ENCODE data around the gene SMIM44.

SMIM44 gene

DNA sequence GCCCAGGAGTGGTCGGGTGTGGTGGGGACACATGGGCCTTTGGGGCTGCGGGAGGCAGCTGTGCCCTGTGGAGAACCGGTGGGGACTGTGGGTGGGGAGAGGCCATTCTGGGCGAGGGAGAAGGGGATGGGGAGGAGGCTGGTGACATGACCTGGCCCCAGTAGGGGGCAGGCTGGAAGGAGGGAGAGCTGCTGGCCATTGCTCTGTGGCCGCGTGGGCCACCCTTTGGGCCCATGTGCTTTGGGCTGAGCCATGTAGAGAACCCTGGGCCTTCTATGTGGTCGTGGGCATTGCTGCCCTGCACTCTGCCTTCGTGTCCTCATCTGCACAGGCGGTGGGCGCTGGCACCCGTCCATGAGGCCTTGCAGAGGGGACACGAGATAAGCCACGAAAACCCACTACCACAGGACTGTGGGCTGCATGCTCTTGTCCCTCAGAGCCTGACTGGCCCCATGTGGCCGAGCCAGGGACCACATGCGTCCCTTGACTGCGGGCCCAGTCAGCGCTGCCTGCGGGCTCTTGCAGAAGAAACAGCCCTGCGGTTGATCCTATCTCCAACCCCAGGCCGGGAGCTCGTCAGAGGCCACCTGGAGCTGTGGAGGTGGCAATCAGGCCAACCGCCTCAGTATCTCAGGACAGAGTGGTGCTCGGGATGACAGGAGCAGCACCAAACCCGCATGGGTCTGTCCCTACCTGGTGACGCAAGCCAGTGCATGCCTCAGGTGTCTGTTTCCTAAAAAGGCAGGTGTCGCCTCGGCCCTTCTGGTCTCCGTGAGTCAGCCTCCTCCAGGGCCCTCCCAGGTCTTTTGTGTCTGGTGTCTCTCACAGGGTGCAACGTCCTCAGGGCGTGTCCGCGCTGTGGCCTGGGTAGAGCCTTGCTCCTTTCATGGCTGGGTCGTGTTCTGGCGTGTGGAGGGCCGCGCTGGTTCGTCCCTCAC lies 37.2 kb upstream of the SMIM44 start:
- Histone ChIP-seq H3K27me3 (no peaks in the 10 kb centered on the region), H3K4me3 (no peak overlapping the region), H3K36me3 (peaks cover 19 to 63% (median 31%) of the 10 kb centered on the region in 3 donors), H3K27ac (no peak overlapping the region), H3K4me1 (peaks cover 0 to 19% (median 5%) of the 10 kb centered on the region in 4 donors), H3K9me3 (no peaks in the 10 kb centered on the region)
- no peak for DNase-seq
- TF ChIP-seq, protein P1, sequence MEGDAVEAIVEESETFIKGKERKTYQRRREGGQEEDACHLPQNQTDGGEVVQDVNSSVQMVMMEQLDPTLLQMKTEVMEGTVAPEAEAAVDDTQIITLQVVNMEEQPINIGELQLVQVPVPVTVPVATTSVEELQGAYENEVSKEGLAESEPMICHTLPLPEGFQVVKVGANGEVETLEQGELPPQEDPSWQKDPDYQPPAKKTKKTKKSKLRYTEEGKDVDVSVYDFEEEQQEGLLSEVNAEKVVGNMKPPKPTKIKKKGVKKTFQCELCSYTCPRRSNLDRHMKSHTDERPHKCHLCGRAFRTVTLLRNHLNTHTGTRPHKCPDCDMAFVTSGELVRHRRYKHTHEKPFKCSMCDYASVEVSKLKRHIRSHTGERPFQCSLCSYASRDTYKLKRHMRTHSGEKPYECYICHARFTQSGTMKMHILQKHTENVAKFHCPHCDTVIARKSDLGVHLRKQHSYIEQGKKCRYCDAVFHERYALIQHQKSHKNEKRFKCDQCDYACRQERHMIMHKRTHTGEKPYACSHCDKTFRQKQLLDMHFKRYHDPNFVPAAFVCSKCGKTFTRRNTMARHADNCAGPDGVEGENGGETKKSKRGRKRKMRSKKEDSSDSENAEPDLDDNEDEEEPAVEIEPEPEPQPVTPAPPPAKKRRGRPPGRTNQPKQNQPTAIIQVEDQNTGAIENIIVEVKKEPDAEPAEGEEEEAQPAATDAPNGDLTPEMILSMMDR (IDR thresholded peaks at IDR 0.05): no peak
- intact Hi-C loops (cut with DNase I; ENCODE audit: low total_unique reads): no loop called here

DNA sequence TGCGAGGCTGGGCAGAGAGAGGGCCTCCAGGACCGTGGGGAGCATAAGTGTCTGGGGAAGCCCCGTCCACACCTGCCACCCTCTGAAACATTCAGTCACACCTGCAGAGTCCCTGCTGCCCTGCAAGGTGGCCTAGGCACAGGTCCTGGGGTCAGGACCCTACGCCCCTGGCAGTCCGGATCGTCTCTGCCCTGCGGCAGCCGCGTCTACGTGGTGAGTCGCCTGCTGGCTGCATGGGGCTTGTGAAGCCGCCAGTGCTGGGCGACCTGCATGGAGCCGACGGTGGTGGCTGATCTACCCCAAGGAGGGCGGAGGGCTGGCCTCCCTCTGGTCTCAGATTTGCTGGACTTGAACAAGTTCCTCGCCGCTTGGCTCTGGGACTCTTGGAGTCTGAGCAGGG lies 35.9 kb upstream of the SMIM44 start:
- no peak overlapping the region for H3K4me3 ChIP-seq
- TF ChIP-seq, protein P1 (IDR thresholded peaks at IDR 0.05): no peak
- intact Hi-C loops (cut with DNase I; ENCODE audit: low total_unique reads): no loop called here
- no peaks in the 10 kb centered on the region for H3K27me3 ChIP-seq
- no peaks in the 10 kb centered on the region for H3K9me3 ChIP-seq
- no peak for DNase-seq
- peaks cover 0 to 19% (median 5%) of the 10 kb centered on the region in 4 donors for H3K4me1 ChIP-seq
- peaks cover 11 to 53% (median 20%) of the 10 kb centered on the region in 3 donors for H3K36me3 ChIP-seq
- H3K27ac ChIP-seq: no peak overlapping the region

DNA sequence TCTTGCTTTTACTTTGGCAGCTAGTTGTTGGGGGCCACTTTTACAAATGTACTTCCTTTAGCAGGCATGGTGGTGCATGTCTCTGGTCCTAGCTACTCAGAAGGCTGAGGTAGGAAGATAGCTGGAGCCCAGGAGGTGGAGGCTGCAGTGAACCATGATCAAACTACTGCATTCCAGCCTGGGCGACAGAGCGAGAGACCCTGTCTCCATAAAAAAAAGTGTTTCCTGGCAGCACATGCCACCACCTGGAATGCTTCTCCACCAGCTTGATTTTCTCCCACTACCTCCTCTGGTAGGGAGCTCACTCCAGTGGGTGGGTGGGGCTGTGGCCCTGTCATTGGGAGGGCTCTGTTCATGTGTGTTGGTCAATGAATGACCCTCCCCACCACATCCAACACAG lies 35.4 kb upstream of the SMIM44 start:
- no peaks in the 10 kb centered on the region for H3K27me3 ChIP-seq
- H3K9me3 ChIP-seq: no peaks in the 10 kb centered on the region
- intact Hi-C loops (cut with DNase I; ENCODE audit: low total_unique reads): no loop called here
- H3K27ac ChIP-seq: no peak overlapping the region
- no peak overlapping the region for H3K4me3 ChIP-seq
- peaks cover 0 to 19% (median 5%) of the 10 kb centered on the region in 4 donors for H3K4me1 ChIP-seq
- DNase-seq: no peak
- TF ChIP-seq, protein P1 (IDR thresholded peaks at IDR 0.05): no peak
- H3K36me3 ChIP-seq: peaks cover 8 to 48% (median 15%) of the 10 kb centered on the region in 3 donors

DNA sequence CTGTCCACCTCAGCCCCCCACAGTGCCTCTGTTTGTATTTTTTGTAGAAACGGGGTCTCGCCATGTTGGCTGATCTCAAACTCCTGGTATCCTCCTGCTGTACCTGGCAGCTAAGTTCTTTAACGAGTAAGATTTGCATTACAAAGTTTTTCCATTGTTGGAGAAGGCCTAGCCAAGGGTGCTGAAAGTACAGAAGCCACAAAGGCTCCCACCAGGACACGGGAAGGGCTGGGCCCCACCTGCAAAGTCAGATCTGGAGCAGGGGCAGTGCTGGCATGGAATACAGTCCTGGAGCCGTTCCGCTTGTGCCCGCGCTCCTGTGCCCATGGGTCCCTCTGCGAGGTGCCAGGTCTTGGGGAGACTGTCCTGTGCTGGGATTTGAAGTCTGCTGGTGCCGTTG lies 35.0 kb upstream of the SMIM44 start:
- peaks cover 0 to 23% (median 6%) of the 10 kb centered on the region in 4 donors for H3K4me1 ChIP-seq
- H3K27me3 ChIP-seq: no peaks in the 10 kb centered on the region
- intact Hi-C loops (cut with DNase I; ENCODE audit: low total_unique reads): no loop called here
- H3K27ac ChIP-seq: no peak overlapping the region
- H3K9me3 ChIP-seq: no peaks in the 10 kb centered on the region
- no peak overlapping the region for H3K4me3 ChIP-seq
- DNase-seq: no peak
- TF ChIP-seq, protein P1 (IDR thresholded peaks at IDR 0.05): no peak
- peaks cover 4 to 44% (median 11%) of the 10 kb centered on the region in 3 donors for H3K36me3 ChIP-seq

DNA sequence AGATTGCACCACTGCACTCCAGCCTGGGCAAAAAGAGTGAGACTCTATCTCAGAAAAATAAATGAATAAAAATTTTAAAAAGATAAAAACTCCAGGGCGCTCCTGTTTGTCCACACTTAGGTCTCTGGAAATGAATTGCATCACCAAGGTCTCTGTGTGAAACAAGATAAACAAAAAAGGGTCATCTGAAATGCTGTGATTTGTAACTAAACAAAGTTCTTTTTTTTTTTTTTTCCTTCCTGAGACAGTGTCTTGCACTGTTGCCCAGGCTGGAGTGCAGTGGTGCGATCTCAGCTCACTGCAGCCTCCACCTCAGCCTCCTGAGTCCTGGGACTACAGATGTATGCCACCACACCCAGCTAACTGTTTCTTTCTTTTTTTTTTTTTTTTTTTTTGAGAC lies 34.4 kb upstream of the SMIM44 start:
- no peak for DNase-seq

More for the DNA sequence above, 34.4 kb upstream of the SMIM44 start:
- intact Hi-C loops (cut with DNase I; ENCODE audit: low total_unique reads): no loop called here
- Histone ChIP-seq H3K36me3 (peaks cover 0 to 38% (median 5%) of the 10 kb centered on the region in 3 donors), H3K9me3 (no peaks in the 10 kb centered on the region), H3K27me3 (no peaks in the 10 kb centered on the region), H3K4me3 (no peak overlapping the region), H3K4me1 (peaks cover 0 to 30% (median 10%) of the 10 kb centered on the region in 4 donors), H3K27ac (no peak overlapping the region)
- TF ChIP-seq, protein P1 (IDR thresholded peaks at IDR 0.05): no peak

Data from tibial artery (tissue), 4 donors.